Stomach (tissue), 9 donors: ENCODE results near the gene COP1. TPM values are rescaled to one million over a fixed set of nuclear protein-coding genes. Genes with fewer than 3 reads are reported as not detected.

Experiments
- DNase-seq, 2 donors: peaks; one replicate each; pipeline versions ENCODE4 v3.0.0 to v3.0.0-alpha.2; 2013 to 2019
- H3K27ac ChIP-seq, 5 donors: fragments of 200-600 bp in 4 of 5; sonication (generic) in 4 of 5; one replicate each; pipeline ENCODE4 v1.5.1; 2013 to 2019; ENCODE audit warnings: mild to moderate bottlenecking in 1 of 5, moderate library complexity in 1 of 5
- H3K27me3 ChIP-seq, 3 donors: fragments of 200-600 bp; sonication (generic); one replicate each; pipeline ENCODE4 v1.5.1; 2017 to 2019; ENCODE audit warnings: mixed run types in 1 of 3
- H3K36me3 ChIP-seq, 4 donors: fragments of 200-600 bp; sonication (generic); 1 replicate in 3 of 4; 2 replicates in 1 of 4; pipeline ENCODE4 v1.5.1; 2016 to 2019
- H3K4me1 ChIP-seq, 4 donors: fragments of 200-600 bp; sonication (generic); one replicate each; pipeline ENCODE4 v1.5.1; 2016 to 2019
- H3K4me3 ChIP-seq, 4 donors: fragments of 200-600 bp; sonication (generic) in 3 of 4; one replicate each; pipeline ENCODE4 v1.5.1; 2016 to 2019; ENCODE audit warnings: mild to moderate bottlenecking in 1 of 4
- H3K9me3 ChIP-seq, 4 donors: fragments of 200-600 bp; sonication (generic); one replicate each; pipeline ENCODE4 v1.5.1; 2016 to 2019
- EP300 ChIP-seq: sonication (generic); formaldehyde crosslinking; IDR thresholded peaks from one replicate; pipeline ENCODE4 v1.6.1; 2017; ENCODE audit warnings: antibody characterized with exemption
- POLR2A ChIP-seq, 4 donors: fragments of 450-650 bp; IDR thresholded peaks; one replicate each; pipeline ENCODE4 v1.6.1; 2016; ENCODE audit warnings: antibody characterized with exemption in 4 of 4, control low read depth in 2 of 4, mild to moderate bottlenecking in 1 of 4, moderate library complexity in 1 of 4
- POLR2AphosphoS5 ChIP-seq, 3 donors: sonication (generic); formaldehyde crosslinking; IDR thresholded peaks; one replicate each; pipeline ENCODE4 v1.6.1; 2016; ENCODE audit warnings: antibody characterized with exemption in 3 of 3
- WGBS, 5 donors: extraction: QIAGEN DNeasy Blood & Tissue Kit in 3 of 5; methylation state at CpG; one replicate each; pipeline versions ENCODE4 v1.1.5 to v1.1.7; 2013 to 2018; 5-methylcytosine and 5-hydroxymethylcytosine counted together
- intact Hi-C: fragments of 100-400 bp; cut with DNase I; formaldehyde crosslinking; loops from one replicate; pipeline ENCODE4 v1.15.1; 2023; ENCODE audit warnings: low total_unique reads
- polyA plus RNA-seq, 3 donors: library from polyadenylated mRNA; stranded (reverse); fragments of 200-250 nt; gene quantifications; one replicate each; pipeline ENCODE4 v1.2.3, GENCODE V29; 2013
- total RNA-seq, 5 donors: library from RNA; depleted of rRNA; stranded (reverse); fragments of >200 nt; gene quantifications; one replicate each; pipeline versions ENCODE4 v1.1.0 to v1.2.3, GENCODE V29; 2014 to 2016
- TF ChIP-seq, protein P1 (sequence below), 7 experiments: fragments of 450-650 bp in 4 of 7; fragments of 200-600 bp in 3 of 7; sonication (generic) in 3 of 7; IDR thresholded peaks; one replicate each; pipeline ENCODE4 v1.5.1; 2016 to 2019; ENCODE audit warnings: antibody characterized with exemption in 7 of 7, control low read depth in 2 of 7, mild to moderate bottlenecking in 1 of 7
- donor health status: healthy with polysubstance abuse.
- donor health status: Bipolar disorder and iron deficiency.
- donor health status: healthy.

Gene COP1
- total and polyA plus RNA-seq, 8 donors: 36.2 to 127 (median 55.1) TPM

DNA sequence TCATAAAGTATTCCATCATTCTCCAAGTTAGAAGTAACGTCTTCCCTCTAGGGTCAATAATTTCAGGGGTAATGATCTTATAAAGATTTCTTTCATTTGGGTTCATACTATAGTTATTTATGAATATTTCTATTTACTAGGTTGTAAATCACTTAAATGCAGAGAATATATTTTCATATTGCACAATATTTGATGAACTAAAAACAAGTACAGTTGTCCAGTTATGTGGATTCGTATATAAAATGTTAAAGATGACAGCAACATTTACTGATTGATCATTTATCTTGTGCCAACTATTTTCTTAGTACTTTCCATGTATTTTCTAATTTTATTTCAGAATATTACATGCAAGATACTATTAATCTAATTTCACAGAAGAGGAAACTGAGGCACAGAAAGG is 243.3 kb downstream of the COP1 start:
- Histone ChIP-seq H3K27ac (no peak overlapping the region), H3K4me1 (peaks cover 0 to under 1% (median 0%) of the 10 kb centered on the region in 4 donors), H3K36me3 (peaks cover 0 to 36% (median 20%) of the 10 kb centered on the region in 4 donors), H3K4me3 (no peak overlapping the region), H3K9me3 (no peaks in the 10 kb centered on the region), H3K27me3 (no peaks in the 10 kb centered on the region)
- no peak for DNase-seq
- 96 to 100% (median 97%) methylated on average over 2 of the region's 2 CpGs for WGBS, 5 donors
- TF ChIP-seq POLR2A (IDR thresholded peaks at IDR 0.05) (no peak), POLR2AphosphoS5 (IDR thresholded peaks at IDR 0.05) (no peak)
- TF ChIP-seq, protein P1, sequence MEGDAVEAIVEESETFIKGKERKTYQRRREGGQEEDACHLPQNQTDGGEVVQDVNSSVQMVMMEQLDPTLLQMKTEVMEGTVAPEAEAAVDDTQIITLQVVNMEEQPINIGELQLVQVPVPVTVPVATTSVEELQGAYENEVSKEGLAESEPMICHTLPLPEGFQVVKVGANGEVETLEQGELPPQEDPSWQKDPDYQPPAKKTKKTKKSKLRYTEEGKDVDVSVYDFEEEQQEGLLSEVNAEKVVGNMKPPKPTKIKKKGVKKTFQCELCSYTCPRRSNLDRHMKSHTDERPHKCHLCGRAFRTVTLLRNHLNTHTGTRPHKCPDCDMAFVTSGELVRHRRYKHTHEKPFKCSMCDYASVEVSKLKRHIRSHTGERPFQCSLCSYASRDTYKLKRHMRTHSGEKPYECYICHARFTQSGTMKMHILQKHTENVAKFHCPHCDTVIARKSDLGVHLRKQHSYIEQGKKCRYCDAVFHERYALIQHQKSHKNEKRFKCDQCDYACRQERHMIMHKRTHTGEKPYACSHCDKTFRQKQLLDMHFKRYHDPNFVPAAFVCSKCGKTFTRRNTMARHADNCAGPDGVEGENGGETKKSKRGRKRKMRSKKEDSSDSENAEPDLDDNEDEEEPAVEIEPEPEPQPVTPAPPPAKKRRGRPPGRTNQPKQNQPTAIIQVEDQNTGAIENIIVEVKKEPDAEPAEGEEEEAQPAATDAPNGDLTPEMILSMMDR (IDR thresholded peaks at IDR 0.05): no peak
- intact Hi-C loops: no loop called here

DNA sequence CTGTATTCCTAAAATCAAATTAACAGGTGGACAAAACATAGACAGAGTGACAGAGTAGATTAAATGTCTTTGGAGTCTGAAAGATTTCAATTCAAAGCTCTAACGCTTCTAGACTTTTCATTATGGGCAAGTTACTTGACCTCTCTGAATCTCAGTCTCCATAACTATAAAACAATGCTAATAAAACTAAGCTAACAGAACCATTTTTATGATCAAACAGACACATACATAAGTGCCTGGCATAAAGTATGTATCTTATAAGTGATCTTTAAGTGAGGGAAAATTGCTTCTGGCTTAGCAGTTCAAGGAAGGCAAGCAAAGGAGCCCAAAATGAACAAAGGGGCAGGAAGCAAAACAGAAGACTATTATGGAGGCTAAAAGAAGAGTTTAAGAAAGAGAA is 246.9 kb downstream of the COP1 start:
- DNase-seq: no peak
- Histone ChIP-seq H3K9me3 (no peaks in the 10 kb centered on the region), H3K4me3 (no peak overlapping the region), H3K27me3 (no peaks in the 10 kb centered on the region), H3K4me1 (no peaks in the 10 kb centered on the region), H3K36me3 (peaks cover 0 to 50% (median 20%) of the 10 kb centered on the region in 4 donors), H3K27ac (no peak overlapping the region)
- 90 to 100% (median 97%) methylated on average over 1 of the region's 1 CpG for WGBS, 5 donors
- TF ChIP-seq POLR2A (IDR thresholded peaks at IDR 0.05): no peak
- no peak for TF ChIP-seq EP300
- TF ChIP-seq, protein P1 (IDR thresholded peaks at IDR 0.05): no peak
- intact Hi-C loops: no loop called here

DNA sequence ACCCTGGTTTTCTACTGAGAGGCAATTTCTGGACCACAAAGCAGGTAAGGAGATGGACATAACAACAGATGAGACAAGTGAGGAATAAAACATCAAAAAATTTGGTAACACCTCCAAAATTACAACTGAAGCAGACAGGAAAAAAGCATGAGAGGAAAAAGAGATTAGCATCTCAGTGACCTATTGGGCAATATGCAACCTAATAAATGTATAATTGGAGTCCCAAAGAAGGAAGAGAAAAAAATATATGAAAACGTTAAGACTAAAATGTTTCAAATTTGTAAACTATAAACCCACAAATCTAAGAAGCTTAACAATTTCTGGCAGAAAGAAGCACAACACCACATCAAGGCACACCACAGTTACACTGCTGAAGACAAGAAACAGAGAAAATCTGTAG is 255.5 kb downstream of the COP1 start:
- peaks cover 0 to 50% (median 43%) of the 10 kb centered on the region in 4 donors for H3K36me3 ChIP-seq
- TF ChIP-seq EP300 (no peak), POLR2AphosphoS5 (IDR thresholded peaks at IDR 0.05) (no peak), POLR2A (IDR thresholded peaks at IDR 0.05) (no peak)
- TF ChIP-seq, protein P1 (IDR thresholded peaks at IDR 0.05): no peak
- peaks cover 0 to 6% (median 0%) of the 10 kb centered on the region in 4 donors for H3K9me3 ChIP-seq
- H3K4me1 ChIP-seq: no peaks in the 10 kb centered on the region
- 58 to 98% (median 90%) methylated on average over 1 of the region's 1 CpG for WGBS, 5 donors
- intact Hi-C loops: no loop called here
- H3K27me3 ChIP-seq: no peaks in the 10 kb centered on the region
- DNase-seq: no peak
- H3K27ac ChIP-seq: no peak overlapping the region
- H3K4me3 ChIP-seq: no peak overlapping the region

DNA sequence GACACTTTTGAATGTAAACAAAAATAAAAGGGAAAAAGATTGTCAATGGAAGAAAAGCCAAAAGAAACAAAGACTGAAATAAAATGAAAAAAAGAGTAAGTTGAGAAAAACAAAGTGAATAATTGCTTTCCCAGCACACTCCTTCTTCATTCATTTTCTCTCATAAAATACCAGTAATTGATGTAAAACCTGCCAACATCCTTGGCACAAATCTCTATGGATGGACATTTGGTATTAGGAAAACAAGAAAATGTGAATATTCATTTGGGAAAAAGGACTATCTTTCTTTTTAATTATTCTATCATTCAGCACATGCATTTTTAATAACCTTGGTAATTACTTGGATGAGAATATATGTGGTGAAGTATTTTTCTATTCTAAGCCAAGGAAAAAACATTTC is 259.3 kb downstream of the COP1 start:
- Histone ChIP-seq H3K27ac (no peak overlapping the region), H3K36me3 (peaks cover 0 to 76% (median 60%) of the 10 kb centered on the region in 4 donors), H3K4me3 (no peak overlapping the region), H3K9me3 (peaks cover 0 to 6% (median 0%) of the 10 kb centered on the region in 4 donors), H3K4me1 (no peaks in the 10 kb centered on the region), H3K27me3 (no peaks in the 10 kb centered on the region)
- peak in 1 of 2 donors; percentile 12 for DNase-seq
- TF ChIP-seq POLR2A (IDR thresholded peaks at IDR 0.05) (no peak), EP300 (no peak), POLR2AphosphoS5 (IDR thresholded peaks at IDR 0.05) (no peak)
- TF ChIP-seq, protein P1 (IDR thresholded peaks at IDR 0.05): no peak
- intact Hi-C loops: no loop called here
